Right hindlimb (tissue), 1 donor: ENCODE data around the gene CPEB4.

Source experiments
- DNase-seq: peaks from one replicate; pipeline ENCODE4 v3.0.0-alpha.2; 2018

The CPEB4 gene

DNA sequence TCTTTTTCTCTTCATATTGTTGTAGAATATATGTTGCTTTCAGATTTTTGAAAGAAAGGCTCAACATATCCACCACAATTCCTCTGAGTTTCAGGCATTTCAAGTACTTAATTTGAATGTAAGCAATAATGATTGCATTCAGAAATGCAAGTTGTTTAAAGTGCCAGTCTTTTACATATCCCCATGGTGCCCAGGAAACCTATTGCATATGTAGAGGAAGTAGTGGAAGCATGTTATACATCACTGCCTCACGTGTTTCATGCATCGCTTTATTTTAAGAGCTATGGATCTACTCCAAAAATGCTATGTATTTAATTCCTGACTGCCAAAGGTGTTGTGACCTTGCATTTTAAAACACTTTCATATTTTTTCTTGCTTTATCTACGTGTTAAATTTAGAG, 28.1 kb downstream of the CPEB4 start:
- DNase-seq, result no peak

DNA sequence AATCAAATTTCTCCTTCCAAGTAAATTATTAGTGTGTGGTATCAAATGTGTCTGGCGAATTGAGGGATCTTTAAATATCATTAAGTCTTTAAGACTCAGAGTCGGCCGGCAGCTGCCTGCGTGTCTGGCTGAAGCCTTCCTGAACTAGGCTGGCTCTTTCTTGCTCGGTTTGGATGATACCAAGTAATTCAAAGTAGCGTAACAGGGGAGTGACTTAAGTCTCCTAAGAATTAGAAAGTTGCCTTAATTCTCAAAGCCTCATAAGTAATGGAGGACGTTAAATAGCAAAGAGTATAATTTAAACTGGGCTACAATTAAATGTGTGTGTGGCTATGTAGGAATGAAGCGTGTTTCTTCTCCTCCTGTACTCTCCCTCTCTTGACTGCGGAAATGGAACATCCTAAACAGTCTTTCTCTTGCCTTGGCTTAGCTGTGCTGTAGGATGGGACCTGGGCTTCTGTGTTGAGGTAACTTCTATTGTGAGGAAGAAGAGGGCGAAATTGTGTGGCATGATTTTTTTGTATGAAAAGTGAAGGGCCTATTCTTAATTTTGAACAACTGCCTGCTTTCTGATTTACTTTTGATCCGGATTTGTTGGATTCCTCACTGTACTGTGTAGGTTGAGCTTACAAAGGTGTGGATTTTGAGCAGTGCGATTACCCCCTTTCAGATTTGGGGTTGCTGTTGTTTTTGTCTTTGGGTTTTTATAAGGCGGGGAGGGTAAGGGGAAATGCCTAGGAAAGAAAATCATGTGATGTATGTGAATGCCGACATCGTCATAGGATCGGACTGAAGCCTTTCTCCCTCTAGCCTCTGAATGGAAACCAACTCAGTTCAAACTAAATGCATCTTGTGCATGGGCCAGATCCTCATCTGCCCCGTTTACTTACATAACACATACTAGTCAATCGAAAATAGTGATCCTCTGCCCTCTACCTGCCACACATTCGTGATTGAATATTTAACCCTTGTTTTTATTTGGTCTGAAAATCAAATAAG, 29.9 kb downstream of the CPEB4 start:
- DNase-seq, result peak; percentile 78

DNA sequence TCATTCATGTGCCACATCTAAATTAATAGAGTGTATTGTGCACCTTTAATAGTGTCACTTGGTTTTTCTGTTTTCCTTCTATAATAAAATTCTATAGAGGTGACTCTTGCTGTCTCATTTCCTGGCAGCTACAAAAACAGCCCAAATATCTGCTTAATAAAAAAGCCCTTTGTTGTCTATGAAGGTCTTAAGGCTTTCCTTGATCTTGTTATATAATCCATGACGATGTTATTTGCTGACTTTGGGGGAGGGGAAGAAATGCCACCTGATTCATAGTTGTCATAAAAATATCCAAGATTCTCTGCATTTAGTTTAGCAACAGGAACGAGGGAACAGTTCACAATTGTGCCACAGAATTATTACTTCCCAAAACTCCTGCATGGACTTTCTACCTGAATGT, 31.3 kb downstream of the CPEB4 start:
- no peak for DNase-seq

DNA sequence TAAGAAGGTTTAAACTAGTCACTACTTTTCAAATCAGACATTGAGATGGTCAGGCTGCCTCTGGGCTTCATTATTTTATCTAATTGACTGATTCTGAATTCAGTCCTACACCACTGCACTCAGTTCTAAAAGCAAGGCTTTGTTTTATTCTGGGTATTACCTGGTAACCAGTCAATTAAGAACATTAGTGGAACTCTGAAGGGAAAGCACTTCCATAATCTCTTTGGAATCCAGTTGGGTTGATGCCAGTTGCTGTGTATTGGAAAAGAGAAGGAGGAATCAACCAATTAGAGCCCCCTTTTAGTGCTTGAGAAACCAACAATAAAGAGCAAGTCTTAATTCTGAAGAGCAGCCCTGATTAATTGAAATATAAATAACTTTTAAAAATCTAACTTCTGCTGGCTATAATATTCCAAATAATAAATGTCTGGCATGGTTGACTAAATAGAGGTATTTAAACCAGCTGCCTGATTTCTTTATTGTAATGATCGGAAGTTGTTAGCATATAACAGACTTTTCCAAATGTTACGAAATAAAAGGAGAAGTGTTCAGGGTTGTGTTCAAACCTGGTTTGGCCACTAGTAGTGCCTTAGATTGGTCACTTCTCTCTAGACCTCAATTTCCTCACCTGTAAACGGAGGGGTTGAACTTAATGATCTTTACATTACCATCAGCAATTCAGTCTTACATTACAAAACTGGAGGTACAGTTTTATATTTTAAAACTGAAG, 32.0 kb downstream of the CPEB4 start:
- DNase-seq, result no peak

DNA sequence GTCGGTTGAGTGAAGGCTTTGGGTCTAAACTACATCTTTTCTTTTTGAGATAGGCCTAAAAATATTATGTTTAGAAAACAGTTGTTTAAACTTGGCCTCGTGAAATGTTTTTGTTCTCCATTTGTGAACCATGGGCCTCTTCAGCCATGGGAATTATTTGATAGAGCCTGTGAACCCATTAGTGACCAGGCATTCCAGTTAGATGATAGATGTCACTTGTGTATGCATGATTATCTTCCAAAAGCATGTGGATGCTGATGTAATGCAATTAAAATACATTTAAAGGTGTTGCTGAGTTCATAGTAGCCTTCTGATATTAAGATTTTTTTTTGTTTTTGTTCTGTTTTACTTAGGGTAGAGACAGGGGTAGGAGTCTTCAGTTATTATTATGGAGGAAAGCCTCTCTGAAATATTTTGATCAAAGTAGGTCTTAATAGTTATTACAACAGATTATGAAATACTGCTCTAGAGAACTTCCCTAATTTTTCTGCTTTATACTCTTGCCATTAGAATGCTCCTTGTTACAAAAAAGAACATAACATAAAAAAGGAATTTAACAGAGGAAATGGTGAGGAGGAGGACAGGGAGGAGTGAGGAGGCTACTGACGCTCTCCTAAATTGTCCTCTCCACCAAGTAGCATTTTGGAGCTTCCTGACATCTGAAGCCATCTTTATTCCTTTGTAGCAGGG, 32.9 kb downstream of the CPEB4 start:
- DNase-seq, result no peak

GRCh38 chr5:173922527-173922926, 34.4 kb downstream of the CPEB4 start:
- no peak for DNase-seq

DNA sequence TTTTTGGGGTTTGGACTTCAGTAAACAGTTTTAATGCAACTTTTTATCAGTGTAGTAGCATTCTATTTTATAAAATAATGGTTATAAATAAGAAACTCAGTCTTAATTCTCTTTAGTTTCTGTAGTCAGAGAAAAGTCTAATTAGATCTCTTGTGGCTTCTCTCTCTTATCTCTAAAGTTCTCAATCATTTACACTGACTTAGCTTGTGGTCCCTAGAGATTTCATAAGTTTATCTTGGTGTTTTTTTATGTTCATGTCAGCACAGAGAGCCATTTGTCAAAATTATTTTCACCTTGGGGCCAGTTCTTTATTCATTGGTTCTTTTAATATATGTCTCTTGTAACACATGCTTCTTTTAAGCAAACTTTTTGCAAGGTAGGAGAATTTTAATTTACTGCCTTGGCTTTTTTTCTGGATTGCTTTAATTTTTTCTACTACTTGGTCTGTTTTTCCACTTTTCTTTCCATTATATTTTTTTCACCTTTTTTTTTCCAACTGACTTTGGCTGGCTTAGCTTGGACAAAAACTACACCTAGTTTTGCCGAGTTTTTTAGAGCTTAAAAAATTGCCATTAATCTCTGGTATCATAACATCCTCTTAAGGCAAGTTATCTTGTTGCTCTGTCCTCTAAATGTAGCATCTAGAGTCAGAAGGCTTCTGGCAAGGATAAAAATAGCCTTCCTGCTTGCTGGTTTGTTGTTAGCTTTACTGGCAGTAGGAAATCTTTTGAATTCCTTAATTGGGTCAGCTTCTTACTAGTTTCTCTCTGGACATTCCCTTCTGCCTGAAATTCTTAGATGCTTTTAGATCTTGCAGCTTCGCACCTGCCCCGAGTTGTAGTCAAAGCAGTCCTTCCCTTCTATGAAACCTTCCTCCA, 35.3 kb downstream of the CPEB4 start:
- DNase-seq, result no peak

DNA sequence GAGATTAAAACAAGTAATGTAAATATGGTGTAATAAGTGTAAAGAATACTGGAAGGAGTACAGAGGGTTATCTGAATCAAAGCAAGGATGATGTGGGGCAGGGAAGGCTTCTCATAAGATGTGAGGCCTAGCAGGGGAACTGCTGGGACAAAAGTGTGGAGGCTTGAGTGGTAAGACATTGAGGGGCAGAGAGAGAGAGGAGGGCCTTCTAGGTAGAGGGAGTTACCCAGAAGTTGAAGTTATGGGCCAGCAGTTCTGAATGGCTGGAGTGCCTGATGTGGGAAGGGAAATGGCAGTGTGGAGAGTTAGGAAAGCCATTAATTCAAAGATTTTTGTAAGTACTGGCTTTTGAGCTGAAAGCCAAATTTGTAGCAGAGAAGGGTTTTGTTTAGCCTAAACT, 36.8 kb downstream of the CPEB4 start:
- DNase-seq, result no peak

DNA sequence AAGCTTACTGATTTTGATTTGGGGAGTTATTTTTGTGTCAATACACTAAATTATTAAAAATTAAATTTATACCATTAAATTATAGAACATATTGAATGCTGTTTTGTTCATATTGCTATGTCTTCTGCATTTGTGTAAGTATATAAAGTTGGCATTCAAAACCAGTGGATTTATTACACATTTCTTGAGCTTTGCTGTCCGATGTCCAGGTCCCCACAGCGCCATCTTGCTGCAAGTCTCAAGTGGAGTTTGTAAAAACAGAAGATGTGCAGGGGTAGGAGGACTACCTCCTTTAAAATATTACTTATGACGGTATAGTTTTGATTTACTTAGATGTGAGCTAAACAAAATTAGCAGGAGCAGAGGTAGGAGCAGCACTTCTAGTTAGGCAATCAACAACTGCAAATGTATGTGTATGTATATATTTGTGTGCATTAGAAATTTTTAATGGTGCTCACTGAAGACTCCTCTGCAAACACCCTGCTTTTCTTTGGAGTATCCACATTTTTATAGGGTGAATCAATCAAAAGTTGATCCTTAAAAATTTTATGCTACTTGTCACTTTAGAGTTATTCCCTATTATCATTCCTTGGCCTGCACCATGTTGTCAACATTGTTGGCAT, 37.4 kb downstream of the CPEB4 start:
- no peak for DNase-seq

DNA sequence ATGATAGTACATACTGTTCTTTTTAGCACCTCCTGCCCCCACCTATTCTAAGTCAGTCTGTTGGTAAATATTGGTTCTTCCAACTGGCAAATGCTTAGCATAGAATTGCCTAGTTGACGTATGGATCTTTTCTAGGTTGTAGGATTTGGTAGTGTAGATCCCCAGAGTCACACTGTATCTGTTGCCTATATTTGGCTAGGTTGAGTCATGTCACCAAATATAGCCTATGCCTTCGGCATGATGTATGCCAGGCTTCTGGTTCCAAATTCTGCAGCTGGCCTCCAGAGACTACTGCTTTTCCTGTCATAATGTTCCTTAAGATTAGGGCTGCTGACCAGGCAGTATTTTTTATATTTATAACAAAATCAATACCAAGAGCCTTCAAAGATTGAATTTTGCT, 38.2 kb downstream of the CPEB4 start:
- DNase-seq, result no peak

DNA sequence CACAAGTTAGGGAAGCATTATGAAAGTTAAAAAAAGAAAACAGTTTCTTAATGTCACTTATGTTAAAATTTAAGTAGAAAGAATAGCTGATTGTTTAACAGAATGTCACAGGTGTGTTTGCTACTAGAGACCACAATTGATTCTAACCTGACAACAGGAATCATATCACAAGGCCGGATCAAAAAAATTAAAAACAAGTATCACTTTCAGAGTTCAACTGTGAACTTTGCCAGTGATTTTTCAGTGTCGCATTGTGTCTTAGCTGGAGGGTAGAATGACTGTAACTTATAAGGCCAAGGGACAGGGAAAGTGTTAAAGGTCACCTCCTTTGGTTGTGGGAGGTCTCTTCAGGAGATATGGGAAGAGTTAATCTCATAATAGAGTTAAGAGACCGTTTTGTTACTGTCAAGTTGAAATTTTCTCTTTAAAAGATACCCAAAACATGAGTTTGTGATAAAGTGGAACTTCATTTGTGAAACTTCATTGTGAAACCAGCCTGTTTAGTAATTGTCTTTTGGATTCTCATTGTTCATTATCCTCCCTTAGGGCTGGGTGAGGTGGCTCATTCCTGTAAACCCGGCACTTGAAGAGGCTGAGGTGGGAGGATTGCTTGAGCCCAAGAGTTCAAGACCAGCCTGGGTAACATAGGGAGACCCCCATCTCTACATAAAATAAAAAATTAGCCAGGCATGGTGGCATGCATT, 40.9 kb downstream of the CPEB4 start:
- DNase-seq, result no peak

GRCh38 chr5:173932695-173933139, 44.6 kb downstream of the CPEB4 start:
- DNase-seq, result no peak

DNA sequence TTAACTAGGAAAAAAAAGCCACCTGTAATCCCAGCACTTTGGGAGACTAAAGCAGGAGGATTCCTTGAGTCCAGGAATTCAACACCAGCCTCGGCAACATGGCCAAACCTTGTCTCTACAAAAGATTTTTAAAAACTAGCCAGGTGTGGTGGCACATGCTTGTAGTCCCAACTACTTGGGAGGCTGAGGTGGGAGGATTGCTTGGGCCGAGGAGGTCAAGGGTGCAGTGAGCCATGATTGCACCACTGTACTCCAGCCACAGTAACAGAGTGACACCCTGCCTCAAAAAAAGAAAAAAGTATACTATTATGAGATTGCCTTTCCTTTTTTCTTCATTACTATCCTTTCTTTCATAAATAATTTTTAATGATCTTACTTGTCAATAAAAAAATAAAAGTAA, 45.8 kb downstream of the CPEB4 start:
- no peak for DNase-seq

- DNase-seq, result no peak
These were observed 47.2 kb downstream of the CPEB4 start for GRCh38 chr5:173935396-173935795.

- no peak for DNase-seq
These were observed 52.1 kb downstream of the CPEB4 start for GRCh38 chr5:173940269-173940668.

DNA sequence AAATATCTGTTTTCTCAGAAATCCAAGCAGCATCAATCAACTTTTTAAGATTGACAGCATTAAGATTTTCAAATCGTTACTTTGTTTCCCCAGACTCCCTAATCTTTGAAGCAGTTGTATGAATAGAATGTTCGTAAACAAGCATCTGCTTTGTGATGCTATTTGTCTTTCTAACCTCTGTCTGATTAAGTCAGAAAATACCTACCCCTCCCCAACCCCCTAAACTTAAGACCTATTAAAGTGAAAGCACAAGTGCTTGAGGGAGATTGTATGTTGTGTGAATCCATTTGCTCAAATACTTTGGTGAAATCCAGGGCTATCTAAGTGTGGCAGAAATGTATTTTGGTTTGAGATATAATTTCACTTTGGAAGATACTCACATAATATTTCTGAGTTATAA, 53.0 kb downstream of the CPEB4 start:
- no peak for DNase-seq

DNA sequence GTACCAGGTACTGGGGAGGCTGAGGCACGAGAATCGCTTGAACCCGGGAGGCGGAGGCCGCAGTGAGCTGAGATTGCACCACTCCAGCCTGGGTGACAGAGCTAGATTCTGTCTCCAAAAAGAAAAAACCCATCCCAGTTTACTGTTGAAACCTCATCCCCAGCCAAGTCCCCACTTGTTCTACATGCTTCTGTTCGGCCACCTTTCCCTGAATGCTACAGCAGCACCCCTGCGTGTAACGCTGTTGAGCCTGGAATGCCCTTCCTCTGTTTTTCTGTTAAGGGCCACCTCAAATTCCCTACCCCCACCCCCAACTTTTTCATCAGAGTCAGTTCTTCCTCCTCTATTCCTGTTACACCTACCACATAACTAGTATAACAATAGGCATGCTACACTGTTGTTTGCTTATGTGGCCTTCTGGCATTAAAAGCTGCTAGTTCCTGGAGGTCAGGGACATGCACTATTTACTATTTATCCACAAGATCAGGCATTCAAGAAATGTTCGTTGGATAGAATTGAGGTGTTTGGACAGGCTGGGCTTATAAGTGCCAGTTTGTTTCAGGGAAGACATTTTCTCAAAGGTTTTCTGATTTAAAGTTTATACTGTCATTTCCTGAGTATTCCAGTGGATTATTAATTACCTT, 53.7 kb downstream of the CPEB4 start:
- no peak for DNase-seq

GRCh38 chr5:173944511-173944910, 56.4 kb downstream of the CPEB4 start:
- DNase-seq, result peak; percentile 76

DNA sequence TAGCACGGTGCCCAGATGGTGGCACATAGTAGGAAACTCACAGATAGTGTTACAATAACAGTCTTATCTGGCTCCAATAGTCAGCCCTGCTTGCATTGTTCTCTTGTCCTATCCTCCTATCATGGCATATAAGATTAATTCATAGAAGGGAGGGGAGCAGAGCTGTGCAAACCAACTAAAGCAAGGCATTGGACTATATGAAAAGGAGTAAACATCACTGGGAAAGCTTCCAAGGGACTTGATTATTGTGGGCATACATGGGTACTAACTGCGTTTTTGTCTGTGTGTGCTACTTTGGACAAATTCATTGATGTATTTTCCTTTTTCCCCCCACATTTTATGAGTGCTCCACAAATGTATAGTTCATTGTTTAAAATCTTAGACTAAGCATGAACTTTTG, 57.0 kb downstream of the CPEB4 start:
- DNase-seq, result no peak

DNA sequence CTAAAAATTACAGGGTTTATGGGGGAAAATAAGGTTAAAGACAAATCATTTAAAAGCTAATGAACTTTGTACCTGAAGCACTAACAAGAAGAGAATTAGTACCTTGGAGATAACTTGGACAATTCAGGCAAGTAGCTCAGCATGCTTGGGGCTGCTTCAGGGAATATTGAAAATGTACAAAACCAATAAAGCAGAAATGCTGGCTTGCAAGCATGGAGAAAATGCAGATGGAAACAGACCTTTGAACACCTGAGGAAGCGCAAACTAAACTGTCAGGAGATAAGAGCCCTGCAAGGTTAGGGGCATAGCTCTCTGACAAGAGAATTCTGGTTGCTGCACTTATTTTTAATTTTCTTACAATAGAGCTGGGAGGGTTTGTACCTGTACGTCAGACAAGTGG, 58.2 kb downstream of the CPEB4 start:
- DNase-seq, result no peak

GRCh38 chr5:173950829-173951228, 62.7 kb downstream of the CPEB4 start:
- no peak for DNase-seq
